Measurements from ENCODE around the gene PRICKLE1. TPM values are rescaled to one million over a fixed set of nuclear protein-coding genes. Genes with fewer than 3 reads are reported as not detected.

PRICKLE1 gene
- total and polyA plus RNA-seq, 10 of the 15 experiments (the other 5 are each of a cell fraction or from before 2014, with no cell fraction given): 0.47 to 2.8 (median 0.86) TPM

DNA sequence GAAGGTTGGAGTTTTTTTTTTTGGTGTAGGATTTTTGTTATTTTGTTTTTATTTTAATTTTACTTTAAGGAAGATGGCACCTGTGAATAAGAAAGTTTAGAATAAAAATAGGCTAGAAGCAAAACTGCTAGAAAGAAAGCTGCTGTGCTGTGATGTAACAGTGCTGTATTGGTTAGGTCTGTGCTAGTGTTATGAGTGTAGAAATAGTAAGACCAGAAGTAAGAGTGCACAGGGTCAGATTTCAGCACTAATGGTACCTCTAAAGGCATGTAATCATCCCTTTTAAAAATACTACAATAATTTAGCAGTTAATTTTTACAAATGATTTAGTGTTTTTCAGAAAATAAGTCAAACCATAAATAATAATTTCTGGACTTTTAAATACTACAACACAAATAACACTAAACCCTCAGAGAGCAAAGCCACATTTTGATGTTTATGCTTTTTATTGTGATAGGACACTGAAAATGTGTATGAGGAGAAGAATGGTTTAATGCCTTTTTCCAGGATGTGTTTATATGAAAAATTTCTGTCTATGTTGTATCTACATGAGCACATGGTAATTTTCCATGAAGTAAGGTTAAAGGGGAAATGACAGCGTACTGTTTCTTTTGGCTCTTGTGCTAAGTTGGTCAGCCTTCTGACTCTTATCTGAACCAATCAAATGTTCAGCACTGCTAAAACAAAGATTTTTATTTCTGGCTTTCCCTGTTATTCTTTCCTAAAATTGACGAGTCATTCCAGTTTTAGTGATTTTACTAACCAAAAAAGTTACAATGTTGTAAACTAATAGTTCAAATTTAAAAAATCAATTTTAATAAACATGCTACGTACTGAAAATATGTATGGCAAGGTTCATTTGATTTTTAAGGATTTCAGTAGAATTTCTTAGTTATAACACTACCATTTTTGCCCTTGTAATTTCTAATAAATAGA, 167.4 kb downstream of the PRICKLE1 start:
- DNase-seq (ENCODE audit: low read depth, low spot score) (peak; percentile 7), ATAC-seq (peak; percentile 95), FAIRE-seq (no peak)
- Histone ChIP-seq H3K9ac (ENCODE audit: control insufficient read depth, insufficient read depth, low read length) (no peak overlapping the region), H3K27ac (ENCODE audit: control insufficient read depth, insufficient read depth) (peak overlapping the region; percentile 62; the same call in 1 of the 2 replicates), H3K27me3 (replicated peaks in 1 of 2; ENCODE audit: control insufficient read depth in 2 of 2, insufficient read depth in 2 of 2, low read length in 1 of 2) (no peaks in the 10 kb centered on the region), H3K4me3 (no peak overlapping the region), H3K4me2 (ENCODE audit: control insufficient read depth, insufficient read depth) (no peak overlapping the region; the same call in 1 of the 2 replicates), H3K79me2 (ENCODE audit: control insufficient read depth, insufficient read depth, low read length) (no peaks in the 10 kb centered on the region), H2AFZ (ENCODE audit: control insufficient read depth, low read depth, low read length) (no peak overlapping the region), H4K20me1 (ENCODE audit: control insufficient read depth, insufficient read depth) (no peaks in the 10 kb centered on the region), H3K9me3 (replicated peaks; ENCODE audit: control insufficient read depth, insufficient read depth, low read length) (no peaks in the 10 kb centered on the region), H3K4me1 (ENCODE audit: control insufficient read depth, insufficient read depth, low read length) (peaks cover 13% of the 10 kb centered on the region), H3K36me3 (ENCODE audit: control insufficient read depth in 2 of 2, insufficient read depth in 2 of 2, low read length in 1 of 2) (peaks cover 0 to 8% of the 10 kb centered on the region in 2 experiments; a peak in 1 of 4 replicates)
- RAD21 ChIA-PET (ENCODE audit: unreplicated experiment): no interaction called here
- POLR2A ChIA-PET: interaction anchor here (0.6 kb wide), 2 partner anchors 84 to 1915 kb away, joined by 3 read pairs; no protein-coding TSS in a partner anchor
- in situ Hi-C loops (cut with MboI): no loop called here
- intact Hi-C loops (cut with micrococcal nuclease; ENCODE audit: unreplicated experiment): no loop called here
- no TSS peak for BruUV-seq (replicated peaks)
- 81% methylated on average over 3 of the region's 3 CpGs for WGBS (ENCODE audit: insufficient coverage, insufficient replicate concordance, low lambda C conversion rate, missing lambda C conversion rate)
- SMC1A ChIA-PET (ENCODE audit: uncharacterized antibody, unreplicated experiment): interaction anchor here (0.6 to 0.7 kb wide), 3 partner anchors 17 to 279 kb away, joined by 3 to 4 read pairs (median 3); no protein-coding TSS in a partner anchor
- CTCF ChIA-PET: interaction anchor here (0.5 to 2.0 kb wide), 3 partner anchors 10 to 244 kb away, joined by 3 to 10 read pairs (median 4); no protein-coding TSS in a partner anchor
- 0 out of 4 replicates have a peak, but pooled peaks of 1 of the 2 experiments have one; percentile 37 for TF ChIP-seq CEBPB (IDR thresholded peaks at IDR 0.05; ENCODE audit: borderline replicate concordance in 1 of 2, low read depth in 2 of 2, low read length in 2 of 2)
- peak in 1 of 2 experiments; percentile 42; a peak in 1 of 4 replicates for TF ChIP-seq EP300 (IDR thresholded peaks at IDR 0.05; ENCODE audit: borderline replicate concordance in 1 of 2, control insufficient read depth in 1 of 2, low read depth in 2 of 2, low read length in 2 of 2)
- peak; percentile 90 for TF ChIP-seq BCL11A (IDR thresholded peaks at IDR 0.05; ENCODE audit: low read depth, low read length)
- TF ChIP-seq NFIC (IDR thresholded peaks at IDR 0.05; ENCODE audit: low read depth, low read length): peak; percentile 68; the same call in 1 of the 2 replicates
- TF ChIP-seq CUX1 (IDR thresholded peaks at IDR 0.05; ENCODE audit: insufficient replicate concordance, low read depth, low read length): no peak
- peak; percentile 97 for TF ChIP-seq JUNB (IDR thresholded peaks at IDR 0.05)
- peak; percentile 59 for TF ChIP-seq RUNX3 (IDR thresholded peaks at IDR 0.05; ENCODE audit: low read length)
- TF ChIP-seq MYC (IDR thresholded peaks at IDR 0.05; ENCODE audit: insufficient read depth, insufficient read length, insufficient replicate concordance, low read length, severe bottlenecking): no peak
- TF ChIP-seq JUND (IDR thresholded peaks at IDR 0.05; ENCODE audit: low read depth, low read length): 0 out of 2 replicates have a peak, but pooled peaks have one; percentile 61
- peak; percentile 33; the same call in 1 of the 2 replicates for TF ChIP-seq ATF7 (IDR thresholded peaks at IDR 0.05; ENCODE audit: low read depth)
- 0 out of 2 replicates have a peak, but pooled peaks have one; percentile 21 for TF ChIP-seq PAX5 (IDR thresholded peaks at IDR 0.05; ENCODE audit: borderline replicate concordance, low read depth, low read length)
- 0 out of 2 replicates have a peak, but pooled peaks have one; percentile 42 for TF ChIP-seq CREB1 (IDR thresholded peaks at IDR 0.05; ENCODE audit: low read depth)
- peak; percentile 89; the same call in 1 of the 2 replicates for TF ChIP-seq IRF4 (IDR thresholded peaks at IDR 0.05; ENCODE audit: low read depth, low read length)
- TF ChIP-seq RAD51 (IDR thresholded peaks at IDR 0.05): no peak
- peak; percentile 71; the same call in 1 of the 2 replicates for TF ChIP-seq MEF2A (IDR thresholded peaks at IDR 0.05; ENCODE audit: insufficient read depth, low read depth, low read length)

All from GM12878 (cell line).